Fibroblast of the aortic adventitia (primary cell): ENCODE data around the gene SMAD9. TPM values are rescaled to one million over a fixed set of nuclear protein-coding genes. Genes with fewer than 3 reads are reported as not detected.
A peak's percentile ranks its signal among the peaks of the same experiment; 100 is the strongest.

ENCODE experiments used
- DNase-seq: peaks from one replicate; pipeline ENCODE4 v3.0.0-alpha.2; 2010; ENCODE audit warnings: low read depth
- H3K4me3 ChIP-seq: 2 replicates; pipeline ENCODE4 v1.5.1; 2011; ENCODE audit warnings: low read depth, mild to moderate bottlenecking, control low read depth, low read length, moderate library complexity
- CTCF ChIP-seq: IDR thresholded peaks from 2 replicates; pipeline ENCODE4 v1.5.1; 2011; ENCODE audit warnings: mild to moderate bottlenecking, low read length, control low read depth, inconsistent platforms; ENCODE audit not compliant: insufficient read depth
- total RNA-seq: library from RNA; depleted of rRNA; stranded (reverse); fragments of >200 nt; gene quantifications from 2 replicates; pipeline ENCODE4 v1.2.3, GENCODE V29; 2012; ENCODE audit warnings: low replicate concordance

The SMAD9 gene
- total RNA-seq, 1 donor, result 8.2 TPM

GRCh38 chr13:36862002-36862685, 57.9 kb downstream of the SMAD9 start:
- H3K4me3 ChIP-seq, result no peak overlapping the region
- DNase-seq, result peak; percentile 45
- no peak for TF ChIP-seq CTCF

GRCh38 chr13:36859259-36859658, 60.8 kb downstream of the SMAD9 start:
- H3K4me3 ChIP-seq, result no peak overlapping the region
- DNase-seq, result no peak
- no peak for TF ChIP-seq CTCF

GRCh38 chr13:36858290-36858689, 61.7 kb downstream of the SMAD9 start:
- H3K4me3 ChIP-seq, result no peak overlapping the region
- peak; percentile 54 for TF ChIP-seq CTCF
- DNase-seq, result peak; percentile 75

GRCh38 chr13:36857253-36857652, 62.8 kb downstream of the SMAD9 start:
- DNase-seq, result no peak
- no peak for TF ChIP-seq CTCF
- no peak overlapping the region for H3K4me3 ChIP-seq

GRCh38 chr13:36850790-36851438, 69.1 kb downstream of the SMAD9 start:
- no peak for DNase-seq
- TF ChIP-seq CTCF, result peak; percentile 32
- H3K4me3 ChIP-seq, result no peak overlapping the region

- no peak overlapping the region for H3K4me3 ChIP-seq
- peak; percentile 16 for TF ChIP-seq CTCF
- DNase-seq, result no peak
Observed at GRCh38 chr13:36848199-36848982, 71.6 kb downstream of the SMAD9 start.
